ENCODE measurements around the gene TMPRSS9.

The TMPRSS9 gene

GRCh38 chr19:2429917-2430535 lies 70.0 kb downstream of the TMPRSS9 start:
- Histone ChIP-seq H3K79me2 (ENCODE audit: insufficient read depth, low read length) (peaks cover 14% of the 10 kb centered on the region), H2AFZ (ENCODE audit: low read length) (no peak overlapping the region), H3F3A (ENCODE audit: insufficient read depth, low read length) (no peaks in the 10 kb centered on the region), H4K20me1 (ENCODE audit: insufficient read depth, low read length) (no peaks in the 10 kb centered on the region), H3K4me2 (ENCODE audit: low read length) (no peak overlapping the region), H3K9me3 (ENCODE audit: low read length) (no peaks in the 10 kb centered on the region), H3K36me3 (ENCODE audit: insufficient read depth, low read length) (peaks cover 66% of the 10 kb centered on the region), H3K9ac (ENCODE audit: low read length) (no peak overlapping the region), H3K9me2 (ENCODE audit: low read depth, low read length) (no peaks in the 10 kb centered on the region), H3K27me3 (ENCODE audit: insufficient read depth, low read length) (no peaks in the 10 kb centered on the region), H3K4me1 (ENCODE audit: insufficient read depth, low read length, severe bottlenecking) (peaks cover 26% of the 10 kb centered on the region), H3K27ac (ENCODE audit: low read depth, low read length, poor library complexity, severe bottlenecking) (no peak overlapping the region), H3K4me3 (ENCODE audit: low read depth, low read length, poor library complexity, severe bottlenecking) (no peak overlapping the region)
- no peak for TF ChIP-seq EZH2 (IDR thresholded peaks at IDR 0.05; ENCODE audit: borderline replicate concordance, low read length)
- TF ChIP-seq, protein P1, sequence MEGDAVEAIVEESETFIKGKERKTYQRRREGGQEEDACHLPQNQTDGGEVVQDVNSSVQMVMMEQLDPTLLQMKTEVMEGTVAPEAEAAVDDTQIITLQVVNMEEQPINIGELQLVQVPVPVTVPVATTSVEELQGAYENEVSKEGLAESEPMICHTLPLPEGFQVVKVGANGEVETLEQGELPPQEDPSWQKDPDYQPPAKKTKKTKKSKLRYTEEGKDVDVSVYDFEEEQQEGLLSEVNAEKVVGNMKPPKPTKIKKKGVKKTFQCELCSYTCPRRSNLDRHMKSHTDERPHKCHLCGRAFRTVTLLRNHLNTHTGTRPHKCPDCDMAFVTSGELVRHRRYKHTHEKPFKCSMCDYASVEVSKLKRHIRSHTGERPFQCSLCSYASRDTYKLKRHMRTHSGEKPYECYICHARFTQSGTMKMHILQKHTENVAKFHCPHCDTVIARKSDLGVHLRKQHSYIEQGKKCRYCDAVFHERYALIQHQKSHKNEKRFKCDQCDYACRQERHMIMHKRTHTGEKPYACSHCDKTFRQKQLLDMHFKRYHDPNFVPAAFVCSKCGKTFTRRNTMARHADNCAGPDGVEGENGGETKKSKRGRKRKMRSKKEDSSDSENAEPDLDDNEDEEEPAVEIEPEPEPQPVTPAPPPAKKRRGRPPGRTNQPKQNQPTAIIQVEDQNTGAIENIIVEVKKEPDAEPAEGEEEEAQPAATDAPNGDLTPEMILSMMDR (IDR thresholded peaks at IDR 0.05; ENCODE audit: low read length): no peak

DNA sequence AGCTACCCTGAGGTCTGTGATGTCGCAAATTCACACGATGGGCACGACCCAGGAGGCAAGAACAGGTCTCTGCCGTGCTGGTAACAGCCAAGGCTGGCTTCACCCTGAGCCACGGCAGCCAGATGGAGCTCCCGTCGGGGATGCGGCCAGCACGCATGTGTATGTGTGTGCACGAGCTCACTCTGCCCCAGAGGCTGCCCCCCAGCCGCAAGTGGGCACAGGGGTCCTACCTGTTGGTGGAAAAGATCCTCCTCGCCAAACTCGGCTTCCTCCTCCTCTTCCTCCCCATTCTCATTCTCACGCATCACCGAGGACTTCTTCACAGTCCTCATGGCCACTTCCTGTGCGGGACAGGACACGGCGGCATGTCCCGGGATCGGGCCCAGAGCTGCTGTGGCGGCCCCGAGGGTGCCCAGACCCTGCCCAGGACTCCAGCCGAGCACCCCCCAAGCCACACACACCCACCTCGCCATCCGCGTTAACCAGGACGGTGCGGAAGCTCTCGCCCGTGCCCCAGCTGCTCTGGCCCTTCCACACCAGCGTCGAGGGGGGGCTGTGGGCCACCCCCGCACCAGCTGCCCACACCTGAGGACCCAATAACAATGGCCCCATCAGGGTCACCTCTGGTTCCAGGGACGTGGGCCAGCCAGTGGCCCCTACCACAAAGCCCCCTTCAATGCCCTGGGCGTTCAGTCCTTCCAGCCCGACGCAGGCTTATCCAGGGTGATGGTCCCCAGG lies 71.4 kb downstream of the TMPRSS9 start:
- Histone ChIP-seq H3K27ac (ENCODE audit: low read depth, low read length, poor library complexity, severe bottlenecking) (no peak overlapping the region), H3K9ac (ENCODE audit: low read length) (no peak overlapping the region), H3K79me2 (ENCODE audit: insufficient read depth, low read length) (peaks cover 5% of the 10 kb centered on the region), H3K4me1 (ENCODE audit: insufficient read depth, low read length, severe bottlenecking) (peaks cover 16% of the 10 kb centered on the region), H2AFZ (ENCODE audit: low read length) (no peak overlapping the region), H4K20me1 (ENCODE audit: insufficient read depth, low read length) (no peaks in the 10 kb centered on the region), H3F3A (ENCODE audit: insufficient read depth, low read length) (no peaks in the 10 kb centered on the region), H3K27me3 (ENCODE audit: insufficient read depth, low read length) (no peaks in the 10 kb centered on the region), H3K36me3 (ENCODE audit: insufficient read depth, low read length) (peaks cover 59% of the 10 kb centered on the region), H3K4me2 (ENCODE audit: low read length) (no peak overlapping the region), H3K4me3 (ENCODE audit: low read depth, low read length, poor library complexity, severe bottlenecking) (no peak overlapping the region), H3K9me3 (ENCODE audit: low read length) (no peaks in the 10 kb centered on the region), H3K9me2 (ENCODE audit: low read depth, low read length) (no peaks in the 10 kb centered on the region)
- no peak for TF ChIP-seq EZH2 (IDR thresholded peaks at IDR 0.05; ENCODE audit: borderline replicate concordance, low read length)
- TF ChIP-seq, protein P1 (IDR thresholded peaks at IDR 0.05; ENCODE audit: low read length): no peak

- Histone ChIP-seq H3K36me3 (ENCODE audit: insufficient read depth, low read length) (peaks cover 63% of the 10 kb centered on the region), H3K79me2 (ENCODE audit: insufficient read depth, low read length) (no peaks in the 10 kb centered on the region), H2AFZ (ENCODE audit: low read length) (no peak overlapping the region), H3K27ac (ENCODE audit: low read depth, low read length, poor library complexity, severe bottlenecking) (no peak overlapping the region), H3K9me2 (ENCODE audit: low read depth, low read length) (no peaks in the 10 kb centered on the region), H4K20me1 (ENCODE audit: insufficient read depth, low read length) (no peaks in the 10 kb centered on the region), H3K9me3 (ENCODE audit: low read length) (no peaks in the 10 kb centered on the region), H3F3A (ENCODE audit: insufficient read depth, low read length) (no peaks in the 10 kb centered on the region), H3K4me2 (ENCODE audit: low read length) (no peak overlapping the region), H3K9ac (ENCODE audit: low read length) (no peak overlapping the region), H3K4me3 (ENCODE audit: low read depth, low read length, poor library complexity, severe bottlenecking) (no peak overlapping the region), H3K4me1 (ENCODE audit: insufficient read depth, low read length, severe bottlenecking) (peaks cover 13% of the 10 kb centered on the region), H3K27me3 (ENCODE audit: insufficient read depth, low read length) (no peaks in the 10 kb centered on the region)
- TF ChIP-seq EZH2 (IDR thresholded peaks at IDR 0.05; ENCODE audit: borderline replicate concordance, low read length): no peak
- TF ChIP-seq, protein P1 (IDR thresholded peaks at IDR 0.05; ENCODE audit: low read length): no peak
These were observed 72.2 kb downstream of the TMPRSS9 start for GRCh38 chr19:2432131-2432848.
